ENCODE data around the gene UVRAG.

Gene UVRAG

DNA sequence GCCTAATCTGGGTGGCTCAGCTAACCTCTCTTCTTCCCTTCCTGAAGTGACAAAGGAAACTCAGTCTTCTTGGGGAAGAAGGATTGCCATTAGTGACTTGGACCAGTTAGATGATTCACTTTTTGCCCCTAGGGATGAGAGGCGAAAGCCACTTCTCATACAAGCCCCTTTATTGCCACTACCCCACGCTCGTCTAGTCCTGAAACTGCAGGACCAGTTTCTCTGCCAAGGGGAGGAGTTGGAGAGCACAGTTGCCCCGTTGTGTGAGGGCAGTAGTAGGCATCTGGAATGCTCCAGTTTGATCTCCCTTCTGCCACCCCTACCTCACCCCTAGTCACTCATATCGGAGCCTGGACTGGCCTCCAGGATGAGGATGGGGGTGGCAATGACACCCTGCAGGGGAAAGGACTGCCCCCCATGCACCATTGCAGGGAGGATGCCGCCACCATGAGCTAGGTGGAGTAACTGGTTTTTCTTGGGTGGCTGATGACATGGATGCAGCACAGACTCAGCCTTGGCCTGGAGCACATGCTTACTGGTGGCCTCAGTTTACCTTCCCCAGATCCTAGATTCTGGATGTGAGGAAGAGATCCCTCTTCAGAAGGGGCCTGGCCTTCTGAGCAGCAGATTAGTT is 14.2 kb upstream of the UVRAG start:
- H3K27ac ChIP-seq: no peak overlapping the region
- TF ChIP-seq, protein P1, sequence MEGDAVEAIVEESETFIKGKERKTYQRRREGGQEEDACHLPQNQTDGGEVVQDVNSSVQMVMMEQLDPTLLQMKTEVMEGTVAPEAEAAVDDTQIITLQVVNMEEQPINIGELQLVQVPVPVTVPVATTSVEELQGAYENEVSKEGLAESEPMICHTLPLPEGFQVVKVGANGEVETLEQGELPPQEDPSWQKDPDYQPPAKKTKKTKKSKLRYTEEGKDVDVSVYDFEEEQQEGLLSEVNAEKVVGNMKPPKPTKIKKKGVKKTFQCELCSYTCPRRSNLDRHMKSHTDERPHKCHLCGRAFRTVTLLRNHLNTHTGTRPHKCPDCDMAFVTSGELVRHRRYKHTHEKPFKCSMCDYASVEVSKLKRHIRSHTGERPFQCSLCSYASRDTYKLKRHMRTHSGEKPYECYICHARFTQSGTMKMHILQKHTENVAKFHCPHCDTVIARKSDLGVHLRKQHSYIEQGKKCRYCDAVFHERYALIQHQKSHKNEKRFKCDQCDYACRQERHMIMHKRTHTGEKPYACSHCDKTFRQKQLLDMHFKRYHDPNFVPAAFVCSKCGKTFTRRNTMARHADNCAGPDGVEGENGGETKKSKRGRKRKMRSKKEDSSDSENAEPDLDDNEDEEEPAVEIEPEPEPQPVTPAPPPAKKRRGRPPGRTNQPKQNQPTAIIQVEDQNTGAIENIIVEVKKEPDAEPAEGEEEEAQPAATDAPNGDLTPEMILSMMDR (conservative IDR thresholded peaks at IDR 0.05): no peak

DNA sequence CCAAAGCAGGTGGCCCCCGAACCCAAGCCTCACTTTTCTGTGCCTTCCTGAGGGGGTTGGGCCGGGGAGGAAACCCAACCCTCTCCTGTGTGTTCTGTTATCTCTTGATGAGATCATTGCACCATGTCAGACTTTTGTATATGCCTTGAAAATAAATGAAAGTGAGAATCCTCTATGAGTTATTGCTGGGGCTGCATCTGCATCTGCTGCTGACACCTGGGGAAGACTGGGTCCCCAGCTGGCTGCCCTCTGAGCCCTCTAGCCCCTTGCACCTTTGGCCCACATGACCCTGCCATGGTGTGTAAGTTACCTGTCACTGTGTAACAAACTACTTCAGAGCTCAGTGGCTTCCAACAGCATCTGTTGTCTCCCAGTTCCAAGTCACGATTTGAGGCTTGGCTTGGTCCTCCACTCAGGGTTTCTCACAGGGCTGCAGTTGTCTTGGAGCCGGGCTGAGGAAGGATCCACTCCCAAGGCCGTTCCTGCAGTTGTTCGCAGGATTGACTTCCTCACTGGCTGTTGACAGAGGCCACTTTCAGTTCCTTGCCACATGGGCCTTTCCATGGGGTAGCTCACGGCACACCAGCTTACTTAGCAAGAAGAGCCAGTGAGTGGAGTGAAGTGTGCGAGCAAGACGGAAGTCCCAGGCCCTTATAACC is 13.5 kb upstream of the UVRAG start:
- H3K27ac ChIP-seq: no peak overlapping the region

DNA sequence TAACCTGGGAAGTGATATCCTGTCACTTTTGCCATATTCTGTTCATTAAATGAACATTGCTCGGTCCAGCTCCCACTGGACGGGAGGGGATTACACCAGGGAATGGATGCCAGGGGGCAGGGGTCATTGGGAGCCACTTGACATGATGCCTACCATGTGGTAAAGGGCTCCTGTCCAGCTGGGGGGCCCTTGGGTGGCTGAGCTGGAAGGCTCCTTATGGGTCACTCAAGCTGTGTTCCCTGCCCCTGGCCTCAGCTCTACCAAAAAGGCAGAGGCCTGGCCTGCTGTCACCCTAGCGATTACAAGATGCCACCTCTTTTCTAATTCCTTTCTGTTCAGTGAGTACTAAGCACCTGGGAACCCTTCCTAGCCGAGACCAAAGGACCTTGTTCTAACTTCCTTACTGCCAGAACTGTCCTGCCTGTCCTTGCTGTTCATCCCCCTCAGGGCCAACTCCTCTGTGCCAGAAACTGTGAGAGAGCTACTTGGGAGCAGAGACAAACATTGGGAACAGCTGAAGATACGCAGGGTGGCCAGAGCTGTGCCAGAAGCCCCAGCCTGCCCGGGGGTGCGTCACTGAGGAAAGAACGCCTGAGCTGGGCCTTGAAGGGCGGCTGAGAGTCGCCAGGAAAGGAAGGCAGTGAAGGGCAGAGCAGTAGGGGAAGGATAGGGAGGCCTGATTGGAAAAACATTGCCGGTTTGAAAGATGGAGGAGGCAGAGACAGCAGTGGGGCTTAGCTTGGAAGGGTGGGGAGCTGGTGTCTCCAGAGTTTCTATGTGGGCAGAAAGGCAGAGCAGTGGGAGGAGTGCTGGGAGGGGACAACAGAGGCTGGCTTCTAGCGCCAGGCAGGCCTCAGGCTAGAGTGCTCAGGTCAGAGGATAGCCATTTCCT is 12.7 kb upstream of the UVRAG start:
- no peak overlapping the region; the same call in 1 of the 2 replicates for H3K27ac ChIP-seq
- TF ChIP-seq, protein P1 (conservative IDR thresholded peaks at IDR 0.05): no peak

More for the DNA sequence above, 13.5 kb upstream of the UVRAG start:
- TF ChIP-seq, protein P1 (conservative IDR thresholded peaks at IDR 0.05): no peak

DNA sequence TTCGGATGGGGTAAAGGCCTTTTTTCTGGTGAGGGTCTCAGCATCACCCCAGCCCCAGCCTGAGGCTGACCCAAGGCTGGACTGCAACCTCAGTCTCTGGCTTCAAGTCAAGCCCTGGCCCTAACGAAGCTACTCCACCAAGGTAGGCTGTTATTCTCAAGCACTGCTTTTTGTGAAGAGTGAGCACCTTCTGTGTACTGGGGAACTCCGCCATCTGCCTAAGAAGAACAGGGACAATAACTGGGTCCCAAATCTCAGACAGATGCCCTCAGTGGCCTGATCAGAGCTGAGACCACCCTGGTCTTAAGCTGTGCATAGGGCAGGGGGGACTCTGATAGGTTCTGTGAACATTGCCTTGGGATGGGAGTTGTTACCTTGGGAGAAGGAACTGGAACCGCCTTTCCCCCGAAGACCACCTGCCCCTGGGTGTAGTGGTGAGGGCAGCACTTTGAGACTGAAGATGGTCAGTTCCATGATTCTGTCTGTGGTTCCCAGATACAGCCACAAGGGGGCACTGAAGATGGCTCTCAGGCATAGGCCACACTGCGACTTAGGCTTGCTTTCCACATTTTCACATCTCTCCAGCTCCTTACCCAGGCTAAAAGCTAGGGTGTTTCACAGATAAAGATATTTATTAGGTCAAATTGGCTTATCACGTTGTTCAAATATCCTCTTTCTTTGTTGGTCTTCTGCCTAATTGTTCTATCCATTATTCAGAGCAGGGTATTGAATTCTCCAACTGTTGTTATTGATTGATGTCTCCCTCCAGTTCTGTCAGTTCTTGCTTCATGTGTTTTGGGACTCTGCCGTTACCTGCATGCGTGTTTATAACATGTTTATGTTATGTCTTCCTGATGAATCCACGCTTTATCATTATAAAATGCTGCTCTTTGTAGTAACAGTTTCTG is 11.8 kb upstream of the UVRAG start:
- H3K27ac ChIP-seq: no peak overlapping the region; the same call in 1 of the 2 replicates
- TF ChIP-seq, protein P1 (conservative IDR thresholded peaks at IDR 0.05): peak; percentile 94

DNA sequence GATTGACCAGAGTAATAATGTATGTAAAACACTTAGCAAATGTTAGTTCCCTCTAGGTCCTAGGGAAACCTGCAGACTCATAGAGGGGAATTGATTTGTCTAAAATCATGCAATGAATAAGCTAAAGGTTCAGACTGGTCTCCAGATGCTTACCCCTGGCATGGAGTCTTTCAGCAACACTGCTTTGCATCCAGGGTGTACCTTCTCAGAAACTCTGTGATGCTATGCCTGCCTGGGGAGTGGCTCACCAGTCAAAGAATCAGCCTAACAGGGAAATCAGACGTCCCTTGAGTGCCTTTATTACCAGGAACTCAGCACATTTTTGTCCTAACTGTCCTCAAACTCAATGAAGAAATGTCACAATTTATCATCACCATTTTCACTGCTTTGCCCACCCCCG is 5.9 kb upstream of the UVRAG start:
- H3K27ac ChIP-seq: no peak overlapping the region
- TF ChIP-seq, protein P1 (conservative IDR thresholded peaks at IDR 0.05): no peak

DNA sequence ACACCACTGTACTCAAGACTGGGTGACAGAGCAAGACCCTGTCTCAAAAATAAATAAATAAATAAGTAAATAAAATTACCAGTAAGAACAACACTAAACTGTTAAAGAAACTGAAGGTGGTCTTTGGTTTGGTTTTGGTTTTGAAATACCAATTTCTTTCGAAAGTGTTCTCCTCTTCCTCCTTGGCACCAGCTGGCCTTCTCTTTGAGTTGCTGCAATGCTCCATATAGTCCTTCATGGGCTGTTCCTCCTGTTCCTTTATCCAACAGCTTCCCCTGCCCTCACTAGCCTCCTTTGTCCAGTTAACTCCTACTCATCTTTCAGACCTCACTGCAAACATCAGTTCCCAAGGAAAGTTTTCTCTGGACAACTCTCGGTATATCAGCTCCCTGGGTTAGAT is 5.0 kb upstream of the UVRAG start:
- H3K27ac ChIP-seq: no peak overlapping the region
- TF ChIP-seq, protein P1 (conservative IDR thresholded peaks at IDR 0.05): no peak

All from VCaP (cell line).